ENCODE data around the gene GNPTG.
A peak's percentile ranks its signal among the peaks of the same experiment; 100 is the strongest.

GNPTG gene

GRCh38 chr16:1375298-1375640 lies 23.5 kb downstream of the GNPTG start:
- Histone ChIP-seq H3K9ac (ENCODE audit: low read length) (no peak overlapping the region), H3K4me1 (ENCODE audit: low read length) (peaks cover 17% of the 10 kb centered on the region), H3K27me3 (ENCODE audit: low read depth, low read length) (no peaks in the 10 kb centered on the region), H4K20me1 (ENCODE audit: insufficient read depth, low read length) (peaks cover 19% of the 10 kb centered on the region), H3K4me2 (ENCODE audit: low read length) (no peak overlapping the region), H3K4me3 (ENCODE audit: low read length) (no peak overlapping the region), H3K27ac (ENCODE audit: low read length) (no peak overlapping the region), H3K79me2 (ENCODE audit: low read length) (peaks cover 59% of the 10 kb centered on the region), H2AFZ (ENCODE audit: low read depth, low read length) (no peak overlapping the region), H3K36me3 (replicated peaks; ENCODE audit: low read depth, low read length) (peaks cover 17% of the 10 kb centered on the region), H3K9me3 (ENCODE audit: insufficient read depth, low read length) (no peaks in the 10 kb centered on the region)
- TF ChIP-seq CTCF (IDR thresholded peaks at IDR 0.05; ENCODE audit: low read depth, low read length): no peak
- TF ChIP-seq EZH2phosphoT487 (IDR thresholded peaks at IDR 0.05; ENCODE audit: low read depth): no peak

- no peak overlapping the region for H3K9ac ChIP-seq (ENCODE audit: low read length)
- peaks cover 17% of the 10 kb centered on the region for H3K36me3 ChIP-seq (replicated peaks; ENCODE audit: low read depth, low read length)
- H4K20me1 ChIP-seq (ENCODE audit: insufficient read depth, low read length): peaks cover 19% of the 10 kb centered on the region
- no peak overlapping the region for H3K4me3 ChIP-seq (ENCODE audit: low read length)
- no peak for TF ChIP-seq EZH2phosphoT487 (IDR thresholded peaks at IDR 0.05; ENCODE audit: low read depth)
- TF ChIP-seq CTCF (IDR thresholded peaks at IDR 0.05; ENCODE audit: low read depth, low read length): no peak
- H3K27ac ChIP-seq (ENCODE audit: low read length): no peak overlapping the region
- no peak overlapping the region for H3K4me2 ChIP-seq (ENCODE audit: low read length)
- no peaks in the 10 kb centered on the region for H3K9me3 ChIP-seq (ENCODE audit: insufficient read depth, low read length)
- no peak overlapping the region for H2AFZ ChIP-seq (ENCODE audit: low read depth, low read length)
- H3K27me3 ChIP-seq (ENCODE audit: low read depth, low read length): no peaks in the 10 kb centered on the region
- H3K79me2 ChIP-seq (ENCODE audit: low read length): peaks cover 59% of the 10 kb centered on the region
- H3K4me1 ChIP-seq (ENCODE audit: low read length): peaks cover 17% of the 10 kb centered on the region
These were observed 24.1 kb downstream of the GNPTG start for GRCh38 chr16:1375741-1376410.

- H2AFZ ChIP-seq (ENCODE audit: low read depth, low read length): no peak overlapping the region
- H3K9me3 ChIP-seq (ENCODE audit: insufficient read depth, low read length): no peaks in the 10 kb centered on the region
- peak overlapping the region; percentile 93; the same call in 1 of the 2 replicates for H3K4me2 ChIP-seq (ENCODE audit: low read length)
- H3K27me3 ChIP-seq (ENCODE audit: low read depth, low read length): no peaks in the 10 kb centered on the region
- H3K27ac ChIP-seq (ENCODE audit: low read length): no peak overlapping the region
- H4K20me1 ChIP-seq (ENCODE audit: insufficient read depth, low read length): peaks cover 19% of the 10 kb centered on the region
- peaks cover 56% of the 10 kb centered on the region for H3K79me2 ChIP-seq (ENCODE audit: low read length)
- TF ChIP-seq CTCF (IDR thresholded peaks at IDR 0.05; ENCODE audit: low read depth, low read length) (no peak), EZH2phosphoT487 (IDR thresholded peaks at IDR 0.05; ENCODE audit: low read depth) (no peak)
- peaks cover 14% of the 10 kb centered on the region for H3K36me3 ChIP-seq (replicated peaks; ENCODE audit: low read depth, low read length)
- peaks cover 17% of the 10 kb centered on the region for H3K4me1 ChIP-seq (ENCODE audit: low read length)
- peak overlapping the region; percentile 83; the same call in 1 of the 2 replicates for H3K4me3 ChIP-seq (ENCODE audit: low read length)
- H3K9ac ChIP-seq (ENCODE audit: low read length): no peak overlapping the region
These were observed 25.8 kb downstream of the GNPTG start for GRCh38 chr16:1377406-1378010.

GRCh38 chr16:1378087-1378803 lies 26.5 kb downstream of the GNPTG start:
- Histone ChIP-seq H3K4me1 (ENCODE audit: low read length) (peaks cover 17% of the 10 kb centered on the region), H2AFZ (ENCODE audit: low read depth, low read length) (no peak overlapping the region), H3K9me3 (ENCODE audit: insufficient read depth, low read length) (no peaks in the 10 kb centered on the region), H3K79me2 (ENCODE audit: low read length) (peaks cover 55% of the 10 kb centered on the region), H3K27ac (ENCODE audit: low read length) (peak overlapping the region; percentile 63), H4K20me1 (ENCODE audit: insufficient read depth, low read length) (peaks cover 19% of the 10 kb centered on the region), H3K4me3 (ENCODE audit: low read length) (peak overlapping the region; percentile 83), H3K36me3 (replicated peaks; ENCODE audit: low read depth, low read length) (peaks cover 14% of the 10 kb centered on the region), H3K27me3 (ENCODE audit: low read depth, low read length) (no peaks in the 10 kb centered on the region), H3K4me2 (ENCODE audit: low read length) (peak overlapping the region; percentile 93), H3K9ac (ENCODE audit: low read length) (peak overlapping the region; percentile 86)
- TF ChIP-seq CTCF (IDR thresholded peaks at IDR 0.05; ENCODE audit: low read depth, low read length): no peak
- no peak for TF ChIP-seq EZH2phosphoT487 (IDR thresholded peaks at IDR 0.05; ENCODE audit: low read depth)

Data from OCI-LY3 (cell line).